ENCODE data around the gene ZMYM2. TPM values are rescaled to one million over a fixed set of nuclear protein-coding genes. Genes with fewer than 3 reads are reported as not detected.

ZMYM2 gene
- total and polyA plus RNA-seq, 2 of the 13 experiments (the other 11 are each of a cell fraction or from before 2014, with no cell fraction given): 22.4 to 40.8 TPM

DNA sequence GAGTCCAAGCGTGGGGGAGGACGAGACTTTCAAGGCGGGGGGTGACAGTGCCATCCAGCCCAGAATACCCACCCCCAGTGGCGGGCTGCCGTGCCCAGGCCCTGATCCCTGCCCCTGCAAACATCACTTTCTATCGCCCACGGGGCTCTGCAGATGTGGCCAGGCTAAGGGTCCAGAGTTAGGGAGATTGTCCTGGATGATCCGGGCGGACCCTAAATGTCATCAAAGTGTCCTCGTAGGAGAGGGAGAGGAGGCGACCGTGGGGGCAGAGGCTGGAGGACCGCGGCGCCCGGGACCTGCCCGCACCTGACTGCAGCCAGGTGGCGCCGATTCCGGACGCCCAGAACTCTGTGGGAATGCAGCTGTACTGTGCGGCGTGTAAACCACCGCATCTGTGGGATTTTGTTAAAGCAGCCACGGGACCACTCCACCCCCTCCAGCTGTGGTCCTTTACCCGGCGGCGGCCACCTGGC, 170.0 kb downstream of the ZMYM2 start (continued):
- TF ChIP-seq ZNF788 (CRISPR knock-in tag; IDR thresholded peaks at IDR 0.05; ENCODE audit: borderline replicate concordance) (0 out of 2 replicates have a peak, but pooled peaks have one; percentile 23), ZNF782 (CRISPR knock-in tag; IDR thresholded peaks at IDR 0.05; ENCODE audit: borderline replicate concordance) (no peak), HNRNPLL (IDR thresholded peaks at IDR 0.05; ENCODE audit: low read depth, low read length, poor library complexity, severe bottlenecking) (peak; percentile 69), CHD2 (IDR thresholded peaks at IDR 0.05; ENCODE audit: low read depth, low read length) (no peak), ZNF350 (CRISPR knock-in tag; IDR thresholded peaks at IDR 0.05; ENCODE audit: borderline replicate concordance, low read depth) (0 out of 2 replicates have a peak, but pooled peaks have one; percentile 6), FOXM1 (CRISPR knock-in tag; IDR thresholded peaks at IDR 0.05) (no peak), HNRNPL (IDR thresholded peaks at IDR 0.05; ENCODE audit: low read depth, low read length) (peak; percentile 83; the same call in 1 of the 2 replicates), STAG1 (CRISPR knock-in tag; IDR thresholded peaks at IDR 0.05) (peak; percentile 45), ZNF468 (CRISPR knock-in tag; IDR thresholded peaks at IDR 0.05) (0 out of 2 replicates have a peak, but pooled peaks have one; percentile 35), SALL1 (CRISPR knock-in tag; IDR thresholded peaks at IDR 0.05) (peak; percentile 27; the same call in 1 of the 2 replicates), POGZ (CRISPR knock-in tag; IDR thresholded peaks at IDR 0.05) (0 out of 2 replicates have a peak, but pooled peaks have one; percentile 39), DMAP1 (CRISPR knock-in tag; IDR thresholded peaks at IDR 0.05) (no peak), HNRNPH1 (optimal IDR thresholded peaks at IDR 0.05; ENCODE audit: low read depth, low read length) (no peak), U2AF1 (optimal IDR thresholded peaks at IDR 0.05; ENCODE audit: low read depth, low read length) (no peak)
- TF ChIP-seq, protein P1, sequence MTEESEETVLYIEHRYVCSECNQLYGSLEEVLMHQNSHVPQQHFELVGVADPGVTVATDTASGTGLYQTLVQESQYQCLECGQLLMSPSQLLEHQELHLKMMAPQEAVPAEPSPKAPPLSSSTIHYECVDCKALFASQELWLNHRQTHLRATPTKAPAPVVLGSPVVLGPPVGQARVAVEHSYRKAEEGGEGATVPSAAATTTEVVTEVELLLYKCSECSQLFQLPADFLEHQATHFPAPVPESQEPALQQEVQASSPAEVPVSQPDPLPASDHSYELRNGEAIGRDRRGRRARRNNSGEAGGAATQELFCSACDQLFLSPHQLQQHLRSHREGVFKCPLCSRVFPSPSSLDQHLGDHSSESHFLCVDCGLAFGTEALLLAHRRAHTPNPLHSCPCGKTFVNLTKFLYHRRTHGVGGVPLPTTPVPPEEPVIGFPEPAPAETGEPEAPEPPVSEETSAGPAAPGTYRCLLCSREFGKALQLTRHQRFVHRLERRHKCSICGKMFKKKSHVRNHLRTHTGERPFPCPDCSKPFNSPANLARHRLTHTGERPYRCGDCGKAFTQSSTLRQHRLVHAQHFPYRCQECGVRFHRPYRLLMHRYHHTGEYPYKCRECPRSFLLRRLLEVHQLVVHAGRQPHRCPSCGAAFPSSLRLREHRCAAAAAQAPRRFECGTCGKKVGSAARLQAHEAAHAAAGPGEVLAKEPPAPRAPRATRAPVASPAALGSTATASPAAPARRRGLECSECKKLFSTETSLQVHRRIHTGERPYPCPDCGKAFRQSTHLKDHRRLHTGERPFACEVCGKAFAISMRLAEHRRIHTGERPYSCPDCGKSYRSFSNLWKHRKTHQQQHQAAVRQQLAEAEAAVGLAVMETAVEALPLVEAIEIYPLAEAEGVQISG (CRISPR knock-in tag; IDR thresholded peaks at IDR 0.05): peak; percentile 44; the same call in 1 of the 2 replicates
- TF ChIP-seq, protein P2, sequence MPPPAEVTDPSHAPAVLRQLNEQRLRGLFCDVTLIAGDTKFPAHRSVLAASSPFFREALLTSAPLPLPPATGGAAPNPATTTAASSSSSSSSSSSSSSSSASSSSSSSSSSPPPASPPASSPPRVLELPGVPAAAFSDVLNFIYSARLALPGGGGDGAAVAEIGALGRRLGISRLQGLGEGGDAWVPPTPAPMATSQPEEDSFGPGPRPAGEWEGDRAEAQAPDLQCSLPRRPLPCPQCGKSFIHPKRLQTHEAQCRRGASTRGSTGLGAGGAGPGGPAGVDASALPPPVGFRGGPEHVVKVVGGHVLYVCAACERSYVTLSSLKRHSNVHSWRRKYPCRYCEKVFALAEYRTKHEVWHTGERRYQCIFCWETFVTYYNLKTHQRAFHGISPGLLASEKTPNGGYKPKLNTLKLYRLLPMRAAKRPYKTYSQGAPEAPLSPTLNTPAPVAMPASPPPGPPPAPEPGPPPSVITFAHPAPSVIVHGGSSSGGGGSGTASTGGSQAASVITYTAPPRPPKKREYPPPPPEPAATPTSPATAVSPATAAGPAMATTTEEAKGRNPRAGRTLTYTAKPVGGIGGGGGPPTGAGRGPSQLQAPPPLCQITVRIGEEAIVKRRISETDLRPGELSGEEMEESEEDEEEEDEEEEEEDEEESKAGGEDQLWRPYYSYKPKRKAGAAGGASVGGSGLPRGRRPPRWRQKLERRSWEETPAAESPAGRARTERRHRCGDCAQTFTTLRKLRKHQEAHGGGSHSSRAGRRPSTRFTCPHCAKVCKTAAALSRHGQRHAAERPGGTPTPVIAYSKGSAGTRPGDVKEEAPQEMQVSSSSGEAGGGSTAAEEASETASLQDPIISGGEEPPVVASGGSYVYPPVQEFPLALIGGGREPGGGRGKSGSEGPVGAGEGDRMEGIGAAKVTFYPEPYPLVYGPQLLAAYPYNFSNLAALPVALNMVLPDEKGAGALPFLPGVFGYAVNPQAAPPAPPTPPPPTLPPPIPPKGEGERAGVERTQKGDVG (CRISPR knock-in tag; IDR thresholded peaks at IDR 0.05; ENCODE audit: borderline replicate concordance): 0 out of 2 replicates have a peak, but pooled peaks have one; percentile 6
- TF ChIP-seq, protein P3, sequence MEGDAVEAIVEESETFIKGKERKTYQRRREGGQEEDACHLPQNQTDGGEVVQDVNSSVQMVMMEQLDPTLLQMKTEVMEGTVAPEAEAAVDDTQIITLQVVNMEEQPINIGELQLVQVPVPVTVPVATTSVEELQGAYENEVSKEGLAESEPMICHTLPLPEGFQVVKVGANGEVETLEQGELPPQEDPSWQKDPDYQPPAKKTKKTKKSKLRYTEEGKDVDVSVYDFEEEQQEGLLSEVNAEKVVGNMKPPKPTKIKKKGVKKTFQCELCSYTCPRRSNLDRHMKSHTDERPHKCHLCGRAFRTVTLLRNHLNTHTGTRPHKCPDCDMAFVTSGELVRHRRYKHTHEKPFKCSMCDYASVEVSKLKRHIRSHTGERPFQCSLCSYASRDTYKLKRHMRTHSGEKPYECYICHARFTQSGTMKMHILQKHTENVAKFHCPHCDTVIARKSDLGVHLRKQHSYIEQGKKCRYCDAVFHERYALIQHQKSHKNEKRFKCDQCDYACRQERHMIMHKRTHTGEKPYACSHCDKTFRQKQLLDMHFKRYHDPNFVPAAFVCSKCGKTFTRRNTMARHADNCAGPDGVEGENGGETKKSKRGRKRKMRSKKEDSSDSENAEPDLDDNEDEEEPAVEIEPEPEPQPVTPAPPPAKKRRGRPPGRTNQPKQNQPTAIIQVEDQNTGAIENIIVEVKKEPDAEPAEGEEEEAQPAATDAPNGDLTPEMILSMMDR (CRISPR knock-in tag; IDR thresholded peaks at IDR 0.05): peak; percentile 80
- TF ChIP-seq, protein P4, sequence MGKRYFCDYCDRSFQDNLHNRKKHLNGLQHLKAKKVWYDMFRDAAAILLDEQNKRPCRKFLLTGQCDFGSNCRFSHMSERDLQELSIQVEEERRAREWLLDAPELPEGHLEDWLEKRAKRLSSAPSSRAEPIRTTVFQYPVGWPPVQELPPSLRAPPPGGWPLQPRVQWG (CRISPR knock-in tag; IDR thresholded peaks at IDR 0.05; ENCODE audit: borderline replicate concordance, low read depth): no peak
- TF ChIP-seq, protein P5, sequence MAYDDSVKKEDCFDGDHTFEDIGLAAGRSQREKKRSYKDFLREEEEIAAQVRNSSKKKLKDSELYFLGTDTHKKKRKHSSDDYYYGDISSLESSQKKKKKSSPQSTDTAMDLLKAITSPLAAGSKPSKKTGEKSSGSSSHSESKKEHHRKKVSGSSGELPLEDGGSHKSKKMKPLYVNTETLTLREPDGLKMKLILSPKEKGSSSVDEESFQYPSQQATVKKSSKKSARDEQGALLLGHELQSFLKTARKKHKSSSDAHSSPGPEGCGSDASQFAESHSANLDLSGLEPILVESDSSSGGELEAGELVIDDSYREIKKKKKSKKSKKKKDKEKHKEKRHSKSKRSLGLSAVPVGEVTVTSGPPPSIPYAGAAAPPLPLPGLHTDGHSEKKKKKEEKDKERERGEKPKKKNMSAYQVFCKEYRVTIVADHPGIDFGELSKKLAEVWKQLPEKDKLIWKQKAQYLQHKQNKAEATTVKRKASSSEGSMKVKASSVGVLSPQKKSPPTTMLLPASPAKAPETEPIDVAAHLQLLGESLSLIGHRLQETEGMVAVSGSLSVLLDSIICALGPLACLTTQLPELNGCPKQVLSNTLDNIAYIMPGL (CRISPR knock-in tag; IDR thresholded peaks at IDR 0.05; ENCODE audit: borderline replicate concordance in 1 of 2, low read depth in 1 of 2): peak; percentile 3 to 22; a peak in 1 of 4 replicates
